Measurements from ENCODE around the gene SKI. TPM values are rescaled to one million over a fixed set of nuclear protein-coding genes. Genes with fewer than 3 reads are reported as not detected.

Gene SKI
- total and polyA plus RNA-seq, 2 experiments from 2014 or later: 5.1 to 21.9 TPM

- TF ChIP-seq EZH2 (IDR thresholded peaks at IDR 0.05; ENCODE audit: borderline replicate concordance): no peak
- Histone ChIP-seq H3K4me2 (no peak overlapping the region), H3K4me3 (no peak overlapping the region), H3K27ac (no peak overlapping the region), H3K36me3 (replicated peaks; ENCODE audit: insufficient read depth, low read depth) (no peaks in the 10 kb centered on the region), H3K27me3 (no peaks in the 10 kb centered on the region), H4K20me1 (ENCODE audit: insufficient read depth, poor library complexity, severe bottlenecking) (peaks cover 99% of the 10 kb centered on the region), H2AFZ (no peak overlapping the region), H3K9me3 (ENCODE audit: low read depth) (no peaks in the 10 kb centered on the region), H3K4me1 (ENCODE audit: insufficient read depth) (peaks cover 47% of the 10 kb centered on the region), H3K9me2 (replicated peaks; ENCODE audit: insufficient read depth) (no peaks in the 10 kb centered on the region), H3K79me2 (peaks cover 100% of the 10 kb centered on the region)
- DNase-seq (ENCODE audit: low spot score): no peak
- 96% methylated on average over 17 of the region's 17 CpGs for WGBS (ENCODE audit: low lambda C conversion rate, missing lambda C conversion rate)
These were observed 24.3 kb downstream of the SKI start for GRCh38 chr1:2252423-2252822.

DNA sequence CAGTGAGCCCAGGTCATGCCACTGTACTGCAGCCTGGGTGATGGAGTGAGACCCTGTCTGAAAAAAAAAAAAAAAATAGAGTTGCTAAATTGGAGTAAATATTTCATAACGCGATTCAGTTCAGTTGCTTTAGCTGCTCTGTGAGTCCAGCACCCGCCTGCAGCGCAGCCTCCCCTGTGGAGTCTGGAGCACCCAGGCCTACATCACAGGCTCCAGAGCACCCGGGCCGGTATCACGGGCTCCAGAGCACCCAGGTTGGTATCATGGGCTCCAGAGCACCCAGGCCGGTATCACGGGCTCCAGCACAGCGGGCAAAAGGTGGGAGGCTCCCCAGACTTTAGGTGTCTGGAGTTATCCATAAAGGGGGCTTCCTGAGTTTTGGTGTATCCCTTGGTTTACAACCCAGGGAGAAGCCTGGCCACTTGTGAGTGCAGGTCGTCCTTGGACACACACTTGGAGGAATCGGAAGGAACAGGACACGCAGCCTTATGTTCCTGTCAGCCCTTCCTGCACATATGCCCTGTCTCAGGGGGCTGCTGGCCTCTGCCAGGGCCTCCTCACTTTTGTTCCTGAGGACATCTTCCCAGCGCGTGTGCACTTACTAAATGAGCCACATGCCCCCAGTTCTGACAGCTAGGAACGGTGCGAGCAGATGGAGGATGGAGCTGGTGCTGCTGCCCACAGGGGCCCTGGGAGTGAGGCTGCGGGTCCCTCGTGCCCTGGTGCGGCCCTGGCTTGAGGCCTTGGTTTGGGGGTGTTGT is 25.1 kb downstream of the SKI start:
- H3K9me2 ChIP-seq (replicated peaks; ENCODE audit: insufficient read depth): no peaks in the 10 kb centered on the region
- peaks cover 46% of the 10 kb centered on the region for H3K4me1 ChIP-seq (ENCODE audit: insufficient read depth)
- no peak overlapping the region for H3K27ac ChIP-seq
- no peak overlapping the region for H3K4me2 ChIP-seq
- no peaks in the 10 kb centered on the region for H3K36me3 ChIP-seq (replicated peaks; ENCODE audit: insufficient read depth, low read depth)
- peaks cover 100% of the 10 kb centered on the region for H3K79me2 ChIP-seq
- WGBS (ENCODE audit: low lambda C conversion rate, missing lambda C conversion rate): 91% methylated on average over 20 of the region's 20 CpGs
- TF ChIP-seq CTCF (IDR thresholded peaks at IDR 0.05; ENCODE audit: poor library complexity) (no peak), EZH2phosphoT487 (IDR thresholded peaks at IDR 0.05; ENCODE audit: low read depth, severe bottlenecking, unreplicated experiment) (no peak), EZH2 (IDR thresholded peaks at IDR 0.05; ENCODE audit: borderline replicate concordance) (no peak)
- no peak overlapping the region for H2AFZ ChIP-seq
- no peak for DNase-seq (ENCODE audit: low spot score)
- H3K4me3 ChIP-seq: no peak overlapping the region
- H4K20me1 ChIP-seq (ENCODE audit: insufficient read depth, poor library complexity, severe bottlenecking): peaks cover 99% of the 10 kb centered on the region
- no peaks in the 10 kb centered on the region for H3K27me3 ChIP-seq
- no peaks in the 10 kb centered on the region for H3K9me3 ChIP-seq (ENCODE audit: low read depth)

GRCh38 chr1:2253797-2254480 is 25.8 kb downstream of the SKI start:
- TF ChIP-seq EZH2 (IDR thresholded peaks at IDR 0.05; ENCODE audit: borderline replicate concordance) (no peak), CTCF (IDR thresholded peaks at IDR 0.05; ENCODE audit: poor library complexity) (no peak), EZH2phosphoT487 (IDR thresholded peaks at IDR 0.05; ENCODE audit: low read depth, severe bottlenecking, unreplicated experiment) (no peak)
- H4K20me1 ChIP-seq (ENCODE audit: insufficient read depth, poor library complexity, severe bottlenecking): peaks cover 99% of the 10 kb centered on the region
- no peak for DNase-seq (ENCODE audit: low spot score)
- H3K4me1 ChIP-seq (ENCODE audit: insufficient read depth): peaks cover 46% of the 10 kb centered on the region
- no peaks in the 10 kb centered on the region for H3K36me3 ChIP-seq (replicated peaks; ENCODE audit: insufficient read depth, low read depth)
- no peak overlapping the region for H2AFZ ChIP-seq
- no peaks in the 10 kb centered on the region for H3K9me3 ChIP-seq (ENCODE audit: low read depth)
- over 99% methylated on average over 23 of the region's 23 CpGs for WGBS (ENCODE audit: low lambda C conversion rate, missing lambda C conversion rate)
- H3K27me3 ChIP-seq: no peaks in the 10 kb centered on the region
- H3K9me2 ChIP-seq (replicated peaks; ENCODE audit: insufficient read depth): no peaks in the 10 kb centered on the region
- no peak overlapping the region for H3K4me2 ChIP-seq
- H3K4me3 ChIP-seq: no peak overlapping the region
- H3K27ac ChIP-seq: no peak overlapping the region
- peaks cover 100% of the 10 kb centered on the region for H3K79me2 ChIP-seq

DNA sequence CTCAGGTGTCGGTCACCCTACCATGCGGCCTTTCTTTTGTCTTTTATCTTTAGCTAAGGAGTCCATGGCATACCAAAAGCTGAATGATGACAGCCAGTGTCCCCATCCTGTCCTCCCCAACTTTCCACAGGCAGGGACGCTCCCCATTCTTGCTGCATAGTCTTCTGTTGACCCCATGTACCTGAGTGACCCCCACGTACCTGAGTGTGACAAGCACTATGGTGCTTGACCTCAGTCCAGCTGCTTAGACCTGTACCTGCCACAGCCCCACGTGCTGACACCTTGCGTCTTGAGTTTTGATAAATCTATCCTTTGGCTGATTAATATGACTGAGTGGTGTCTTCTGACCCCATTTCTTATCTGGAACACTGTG is 26.9 kb downstream of the SKI start:
- Histone ChIP-seq H3K79me2 (peaks cover 100% of the 10 kb centered on the region), H3K9me3 (ENCODE audit: low read depth) (no peaks in the 10 kb centered on the region), H3K27ac (peak overlapping the region; percentile 91), H3K27me3 (no peaks in the 10 kb centered on the region), H3K4me2 (no peak overlapping the region), H2AFZ (no peak overlapping the region), H3K9me2 (replicated peaks; ENCODE audit: insufficient read depth) (no peaks in the 10 kb centered on the region), H3K4me3 (no peak overlapping the region), H4K20me1 (ENCODE audit: insufficient read depth, poor library complexity, severe bottlenecking) (peaks cover 99% of the 10 kb centered on the region), H3K4me1 (ENCODE audit: insufficient read depth) (peaks cover 41% of the 10 kb centered on the region), H3K36me3 (replicated peaks; ENCODE audit: insufficient read depth, low read depth) (no peaks in the 10 kb centered on the region)
- no peak for TF ChIP-seq EZH2phosphoT487 (IDR thresholded peaks at IDR 0.05; ENCODE audit: low read depth, severe bottlenecking, unreplicated experiment)
- TF ChIP-seq CTCF (IDR thresholded peaks at IDR 0.05; ENCODE audit: poor library complexity): no peak
- no peak for TF ChIP-seq EZH2 (IDR thresholded peaks at IDR 0.05; ENCODE audit: borderline replicate concordance)
- DNase-seq (ENCODE audit: low spot score): no peak
- WGBS (ENCODE audit: low lambda C conversion rate, missing lambda C conversion rate): 98% methylated on average over 6 of the region's 6 CpGs
